ENCODE measurements around the gene DOCK9.

- TF ChIP-seq POLR2A (IDR thresholded peaks at IDR 0.05): no peak
- TF ChIP-seq CTCF (IDR thresholded peaks at IDR 0.05): no peak
- TF ChIP-seq EP300 (IDR thresholded peaks at IDR 0.05): no peak
These were observed 16.2 kb upstream of the DOCK9 start for GRCh38 chr13:98994080-98994479.

Data from ovary (tissue), 3 donors.